ENCODE measurements around the gene RXRG.

RXRG gene

GRCh38 chr1:165376811-165377311 lies 68.1 kb downstream of the RXRG start:
- no peak for FAIRE-seq
- no peak for TF ChIP-seq CTCF (IDR thresholded peaks at IDR 0.05; ENCODE audit: insufficient read depth, missing control alignments)
- no peak for DNase-seq (ENCODE audit: insufficient read length, low spot score)

- DNase-seq (ENCODE audit: insufficient read length, low spot score) (no peak), FAIRE-seq (no peak)
- TF ChIP-seq CTCF (IDR thresholded peaks at IDR 0.05; ENCODE audit: insufficient read depth, missing control alignments) = no peak
Measured at GRCh38 chr1:165376041-165376810, 68.7 kb downstream of the RXRG start.

GRCh38 chr1:165375623-165376022 lies 69.3 kb downstream of the RXRG start:
- FAIRE-seq (peak; percentile 63), DNase-seq (ENCODE audit: insufficient read length, low spot score) (no peak)
- no peak for TF ChIP-seq CTCF (IDR thresholded peaks at IDR 0.05; ENCODE audit: insufficient read depth, missing control alignments)

GRCh38 chr1:165371588-165372225 lies 73.2 kb downstream of the RXRG start:
- TF ChIP-seq CTCF (IDR thresholded peaks at IDR 0.05; ENCODE audit: insufficient read depth, missing control alignments) = no peak
- no peak for FAIRE-seq
- DNase-seq (ENCODE audit: insufficient read length, low spot score) = no peak

GRCh38 chr1:165369255-165369848 lies 75.6 kb downstream of the RXRG start:
- FAIRE-seq (peak; percentile 76), DNase-seq (ENCODE audit: insufficient read length, low spot score) (no peak)
- TF ChIP-seq CTCF (IDR thresholded peaks at IDR 0.05; ENCODE audit: insufficient read depth, missing control alignments) = peak; percentile 100

GRCh38 chr1:165367375-165367993 lies 77.4 kb downstream of the RXRG start:
- peak; percentile 98 for TF ChIP-seq CTCF (IDR thresholded peaks at IDR 0.05; ENCODE audit: insufficient read depth, missing control alignments)
- FAIRE-seq (peak; percentile 80), DNase-seq (ENCODE audit: insufficient read length, low spot score) (peak; percentile 72)

Data from D721Med (cell line).